Activated naive CD4-positive, alpha-beta T cell treated with anti-CD3 and anti-CD28 coated beads, Interleukin-2, amount 50 U/mL, for 72 hours (primary cell): ENCODE measurements around the gene IFT43. TPM values are rescaled to one million over a fixed set of nuclear protein-coding genes. Genes with fewer than 3 reads are reported as not detected.
A peak's percentile ranks its signal among the peaks of the same experiment; 100 is the strongest.

ENCODE experiments used
- ATAC-seq, 2 donors: fragments of 150-1000 bp; cut with Tn5 transposase; 2 replicates each; pipeline ENCODE4 v1.10.0; 2021; ENCODE audit warnings: mild to moderate bottlenecking in 2 of 2, moderate library complexity in 2 of 2
- DNase-seq, 2 donors: peaks; one replicate each; pipeline ENCODE4 v3.0.0; 2021 to 2022; ENCODE audit warnings: low spot score in 2 of 2
- H3K27ac Mint-ChIP-seq, 2 donors: one replicate each; pipeline ENCODE4 v1.8.0; 2022; ENCODE audit warnings: mild to moderate bottlenecking in 2 of 2, mixed read lengths in 2 of 2
- H3K36me3 Mint-ChIP-seq, 2 donors: one replicate each; pipeline ENCODE4 v1.8.0; 2022; ENCODE audit warnings: mixed read lengths in 2 of 2
- H3K9me3 Mint-ChIP-seq, 2 donors: one replicate each; pipeline ENCODE4 v1.8.0; 2022; ENCODE audit warnings: mixed read lengths in 2 of 2
- total RNA-seq, 2 donors: library from RNA; stranded (reverse); gene quantifications; one replicate each; pipeline ENCODE4 v1.2.3, GENCODE V29; 2022

Gene IFT43
- 1 to 10 TPM; 6.3 to 9.7 TPM for total RNA-seq

GRCh38 chr14:75985618-75986438, at the start of gene IFT43:
IFT43 (plus strand) TSS chr14:75985763; CDS start chr14:75985787, 24 bp downstream.
- Mint-ChIP-seq H3K27ac (peak within 1 kb of the TSS; percentile 67 to 78), H3K9me3 (no peaks in the 10 kb centered on the region), H3K36me3 (no peaks in the 10 kb centered on the region)
- DNase-seq, result peak; percentile 80 to 84
- peak; percentile 74 to 75 for ATAC-seq

- H3K36me3 Mint-ChIP-seq, result no peaks in the 10 kb centered on the region
- H3K27ac Mint-ChIP-seq, result no peak overlapping the region
- ATAC-seq, result no peak
- no peak for DNase-seq
- H3K9me3 Mint-ChIP-seq, result no peaks in the 10 kb centered on the region
Observed at GRCh38 chr14:75939200-75939599, 46.4 kb upstream of the IFT43 start.

GRCh38 chr14:75941030-75941429, 44.5 kb upstream of the IFT43 start:
- H3K36me3 Mint-ChIP-seq, result no peaks in the 10 kb centered on the region
- H3K9me3 Mint-ChIP-seq, result no peaks in the 10 kb centered on the region
- DNase-seq (no peak), ATAC-seq (no peak)
- H3K27ac Mint-ChIP-seq, result no peak overlapping the region

- Mint-ChIP-seq H3K27ac (no peak overlapping the region), H3K9me3 (no peaks in the 10 kb centered on the region), H3K36me3 (no peaks in the 10 kb centered on the region)
- no peak for DNase-seq
- ATAC-seq, result no peak
Observed at GRCh38 chr14:75944607-75945241, 40.8 kb upstream of the IFT43 start.

- no peak for DNase-seq
- Mint-ChIP-seq H3K36me3 (no peaks in the 10 kb centered on the region), H3K9me3 (peaks cover 0 to 3% of the 10 kb centered on the region in 2 donors), H3K27ac (peak overlapping the region in 1 of 2 donors; percentile 11)
- no peak for ATAC-seq
Observed at GRCh38 chr14:75946785-75947184, 38.8 kb upstream of the IFT43 start.

GRCh38 chr14:75952489-75952888, 33.1 kb upstream of the IFT43 start:
- H3K9me3 Mint-ChIP-seq, result peaks cover 0 to 10% of the 10 kb centered on the region in 2 donors

GRCh38 chr14:75959031-75959430, 26.5 kb upstream of the IFT43 start:
- H3K27ac Mint-ChIP-seq, result peak overlapping the region in 1 of 2 donors; percentile 24
- ATAC-seq (no peak), DNase-seq (no peak)
- no peaks in the 10 kb centered on the region for H3K9me3 Mint-ChIP-seq
- no peaks in the 10 kb centered on the region for H3K36me3 Mint-ChIP-seq

More at GRCh38 chr14:75952489-75952888, 33.1 kb upstream of the IFT43 start:
- Mint-ChIP-seq H3K27ac (no peak overlapping the region), H3K36me3 (no peaks in the 10 kb centered on the region)
- ATAC-seq (no peak), DNase-seq (no peak)

- no peak overlapping the region for H3K27ac Mint-ChIP-seq
- H3K36me3 Mint-ChIP-seq, result no peaks in the 10 kb centered on the region
- H3K9me3 Mint-ChIP-seq, result no peaks in the 10 kb centered on the region
- DNase-seq, result no peak
- ATAC-seq, result no peak
Observed at GRCh38 chr14:75960231-75960630, 25.3 kb upstream of the IFT43 start.

GRCh38 chr14:75961662-75962061, 23.9 kb upstream of the IFT43 start:
- no peak overlapping the region for H3K27ac Mint-ChIP-seq
- DNase-seq (no peak), ATAC-seq (no peak)
- H3K9me3 Mint-ChIP-seq, result no peaks in the 10 kb centered on the region
- H3K36me3 Mint-ChIP-seq, result peaks cover 0 to 9% of the 10 kb centered on the region in 2 donors

- ATAC-seq (peak in 1 of 2 donors; percentile 20), DNase-seq (no peak)
- Mint-ChIP-seq H3K36me3 (peaks cover 0 to 9% of the 10 kb centered on the region in 2 donors), H3K9me3 (no peaks in the 10 kb centered on the region), H3K27ac (peak overlapping the region in 1 of 2 donors; percentile 20)
Observed at GRCh38 chr14:75967866-75968265, 17.7 kb upstream of the IFT43 start.

GRCh38 chr14:75968456-75968855, 17.1 kb upstream of the IFT43 start:
- ATAC-seq (no peak), DNase-seq (no peak)
- Mint-ChIP-seq H3K27ac (no peak overlapping the region), H3K36me3 (peaks cover 0 to 9% of the 10 kb centered on the region in 2 donors), H3K9me3 (no peaks in the 10 kb centered on the region)

GRCh38 chr14:75969126-75969525, 16.4 kb upstream of the IFT43 start:
- DNase-seq, result no peak
- H3K9me3 Mint-ChIP-seq, result no peaks in the 10 kb centered on the region
- peaks cover 0 to 9% of the 10 kb centered on the region in 2 donors for H3K36me3 Mint-ChIP-seq
- ATAC-seq, result no peak
- H3K27ac Mint-ChIP-seq, result no peak overlapping the region

- no peaks in the 10 kb centered on the region for H3K9me3 Mint-ChIP-seq
- DNase-seq, result no peak
- H3K36me3 Mint-ChIP-seq, result peaks cover 0 to 9% of the 10 kb centered on the region in 2 donors
- no peak overlapping the region for H3K27ac Mint-ChIP-seq
- ATAC-seq, result no peak
Observed at GRCh38 chr14:75969891-75970290, 15.7 kb upstream of the IFT43 start.

- no peak for DNase-seq
- Mint-ChIP-seq H3K36me3 (peaks cover 0 to 4% of the 10 kb centered on the region in 2 donors), H3K27ac (peak overlapping the region in 1 of 2 donors; percentile 59), H3K9me3 (no peaks in the 10 kb centered on the region)
- no peak for ATAC-seq
Observed at GRCh38 chr14:75970989-75971388, 14.6 kb upstream of the IFT43 start.

GRCh38 chr14:75971509-75971908, 14.1 kb upstream of the IFT43 start:
- no peaks in the 10 kb centered on the region for H3K9me3 Mint-ChIP-seq
- no peak for ATAC-seq
- H3K27ac Mint-ChIP-seq, result no peak overlapping the region
- no peak for DNase-seq
- H3K36me3 Mint-ChIP-seq, result no peaks in the 10 kb centered on the region

GRCh38 chr14:75972801-75973421, 12.7 kb upstream of the IFT43 start:
- ATAC-seq (no peak), DNase-seq (no peak)
- H3K36me3 Mint-ChIP-seq, result no peaks in the 10 kb centered on the region
- H3K27ac Mint-ChIP-seq, result no peak overlapping the region
- H3K9me3 Mint-ChIP-seq, result no peaks in the 10 kb centered on the region
